GM18868 (cell line): ENCODE data around the gene XRCC1.
A peak's percentile ranks its signal among the peaks of the same experiment; 100 is the strongest.
"Not testable (repeated sequence)": the region's sequence is repeated elsewhere in the genome, so short reads cannot be mapped to it uniquely, and the experiment has no call there.

ENCODE experiments used
- ATAC-seq: cut with Tn5 transposase; IDR thresholded peaks from one replicate; pipeline ENCODE4 v1.9.1; 2021; ENCODE audit warnings: mild to moderate bottlenecking, moderate library complexity; ENCODE audit not compliant: unreplicated experiment

XRCC1 gene

DNA sequence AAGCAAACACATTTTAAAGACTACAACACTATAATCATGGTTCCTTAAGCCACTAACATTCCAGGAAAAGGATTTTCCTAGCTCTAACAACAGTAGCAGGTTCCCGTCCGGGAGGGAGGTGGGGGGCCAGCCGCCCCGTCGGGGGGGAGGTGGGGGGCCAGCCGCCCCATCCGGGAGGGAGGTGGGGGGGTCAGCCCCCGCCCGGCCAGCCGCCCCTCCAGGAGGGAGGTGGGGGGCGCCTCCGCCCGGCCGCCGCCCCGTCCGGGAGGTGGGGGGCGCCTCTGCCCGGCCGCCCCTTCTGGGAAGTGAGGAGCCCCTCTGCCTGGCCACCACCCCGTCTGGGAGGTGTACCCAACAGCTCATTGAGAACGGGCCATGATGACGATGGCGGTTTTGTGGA is 27.4 kb downstream of the XRCC1 start:
- ATAC-seq: not testable (repeated sequence)

DNA sequence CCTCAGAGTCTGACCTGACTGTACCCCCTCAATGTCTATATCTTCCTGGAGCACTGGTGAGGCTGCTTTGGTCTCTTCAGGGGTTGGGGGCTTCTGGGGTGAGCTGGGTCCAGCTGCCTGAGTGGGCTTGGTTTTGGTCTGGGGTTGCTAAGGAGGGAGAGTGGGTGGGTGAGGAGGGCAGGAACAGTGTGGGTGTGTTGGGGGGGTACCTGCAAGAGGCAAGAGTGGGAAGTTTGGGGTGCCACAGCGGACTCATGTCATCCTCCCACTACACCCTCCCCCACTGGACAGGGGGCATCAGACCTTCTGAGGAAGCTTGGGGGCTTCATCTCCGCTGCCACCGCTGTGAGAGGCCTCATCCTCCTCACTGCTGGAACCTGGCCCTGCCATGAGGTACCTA is 28.7 kb downstream of the XRCC1 start:
- ATAC-seq: no peak

DNA sequence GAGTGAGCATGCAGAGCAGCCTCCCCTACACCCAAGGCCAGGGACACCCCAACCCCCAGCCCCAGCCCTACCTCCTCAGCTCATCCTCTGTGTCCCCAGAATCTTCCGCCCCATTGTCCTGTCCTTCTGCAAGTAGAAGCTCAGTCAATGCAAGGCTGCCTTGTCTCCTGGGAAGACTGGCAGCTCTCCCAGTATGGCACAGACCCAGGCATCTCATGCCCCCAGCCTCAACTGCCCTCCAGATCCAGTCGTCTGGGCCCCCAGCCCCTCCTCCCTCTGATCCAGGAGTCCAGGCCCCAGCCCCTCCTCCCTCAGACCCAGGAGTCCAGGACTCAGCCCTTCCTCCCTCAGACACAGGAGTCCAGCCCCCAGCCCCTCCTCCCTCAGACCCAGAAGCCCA is 29.3 kb downstream of the XRCC1 start:
- ATAC-seq: no peak

DNA sequence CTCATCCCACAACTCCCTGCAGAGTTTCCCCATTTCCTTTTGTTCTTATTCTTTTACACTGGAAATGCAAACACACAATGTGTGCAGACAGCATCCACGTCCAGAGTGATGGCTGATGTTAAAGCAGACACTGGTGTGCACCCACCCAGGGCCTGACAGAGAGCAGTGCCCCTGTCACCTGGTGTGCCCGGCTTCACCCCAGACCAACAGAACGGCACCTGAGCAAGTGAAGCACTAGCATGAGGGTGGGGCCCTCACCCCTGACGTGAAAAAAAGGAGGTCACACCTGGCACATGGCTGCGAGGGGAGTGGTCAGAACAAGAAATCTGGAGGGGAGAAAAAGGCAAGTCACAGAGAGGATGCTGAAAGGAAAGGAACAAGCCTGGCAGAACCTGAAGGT is 30.1 kb downstream of the XRCC1 start:
- no peak for ATAC-seq

DNA sequence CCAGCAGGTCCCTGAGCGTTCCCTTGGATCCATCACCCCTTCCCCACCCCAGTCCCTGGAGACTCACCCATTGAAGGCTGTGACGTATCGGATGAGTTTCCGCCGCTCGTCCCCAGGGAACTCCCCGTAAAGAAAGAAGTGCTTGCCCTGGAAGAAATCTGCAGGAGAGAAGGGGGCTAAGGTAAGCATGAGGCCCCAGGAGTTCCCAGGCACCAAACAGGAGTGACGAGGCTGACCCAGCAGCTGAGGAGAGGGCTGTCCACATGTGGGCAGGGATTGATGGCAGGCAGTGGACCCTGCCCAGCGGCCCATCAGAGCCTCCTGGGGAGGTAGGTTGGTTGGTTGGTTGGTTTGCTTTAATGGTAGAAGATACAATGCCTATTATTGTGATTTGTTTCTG is 31.2 kb downstream of the XRCC1 start:
- ATAC-seq: no peak

DNA sequence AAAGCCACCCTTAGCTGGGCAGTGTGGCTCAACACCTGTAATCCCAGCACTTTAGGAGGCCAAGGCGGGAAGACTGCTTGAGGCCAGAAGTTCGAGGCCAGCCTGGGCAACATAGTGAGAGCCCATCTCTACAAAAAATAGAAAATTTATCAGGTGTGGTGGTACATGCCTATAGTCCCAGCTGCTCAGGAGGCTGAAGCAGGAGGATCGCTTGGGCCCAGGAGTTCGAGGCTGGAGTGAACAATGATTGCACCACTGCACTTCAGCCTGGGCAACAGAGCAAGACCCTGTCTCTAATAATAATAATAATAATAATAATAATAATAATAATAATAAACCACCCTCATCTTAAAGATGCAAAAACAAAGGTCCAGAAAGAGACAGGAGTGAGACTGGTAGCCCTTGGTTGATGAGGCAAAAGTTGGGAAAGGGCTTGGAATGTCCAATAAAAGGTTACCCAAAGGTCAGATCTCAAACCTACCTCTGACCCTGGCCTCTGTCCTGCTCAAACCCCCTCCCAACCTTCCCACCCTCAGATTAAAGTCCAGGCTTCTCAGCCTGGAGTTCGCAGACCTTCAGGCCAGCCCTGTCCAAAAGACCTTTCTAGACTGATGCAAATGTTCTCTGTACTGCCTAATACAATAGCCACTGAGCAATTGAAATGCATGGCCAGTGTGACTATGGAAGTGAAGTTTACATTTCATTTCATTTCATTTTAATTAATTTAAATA is 33.2 kb downstream of the XRCC1 start:
- no peak for ATAC-seq

DNA sequence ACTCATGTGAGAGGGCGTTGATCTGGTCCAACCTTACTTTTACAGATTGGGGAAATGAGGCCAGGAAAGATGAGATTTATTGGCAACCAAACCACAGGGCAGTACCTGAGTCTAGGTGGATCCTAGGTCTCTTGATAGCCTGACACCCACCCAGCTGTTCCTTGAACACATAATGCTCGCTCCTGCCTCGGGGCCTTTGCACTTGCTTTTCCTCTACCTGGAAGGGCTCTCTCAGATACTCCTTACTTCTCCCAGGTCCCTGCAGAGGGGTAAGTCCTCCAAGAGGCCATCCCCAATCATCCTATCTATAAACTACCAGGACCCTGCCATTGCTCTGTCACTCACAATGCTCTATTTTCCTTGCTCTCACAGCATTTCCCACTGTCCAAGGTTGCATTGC is 34.9 kb downstream of the XRCC1 start:
- ATAC-seq: no peak

DNA sequence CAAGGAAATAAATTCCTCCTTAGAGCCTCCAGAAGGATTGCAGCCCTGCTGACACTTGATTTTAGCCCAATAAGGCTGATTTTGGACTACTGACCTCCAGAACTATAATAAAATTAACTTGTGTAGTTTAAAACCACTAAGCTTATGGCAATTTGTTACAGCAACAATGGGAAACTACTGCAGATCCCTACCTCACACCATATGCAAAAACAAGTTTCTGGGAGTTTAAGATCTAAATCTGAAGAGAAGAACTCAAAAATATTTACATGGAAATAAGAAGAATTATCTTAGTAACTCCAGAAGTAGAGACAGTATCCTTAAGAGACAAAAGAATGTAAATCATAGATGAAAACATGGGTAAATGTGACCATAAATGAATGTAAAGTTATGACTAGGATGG is 36.4 kb downstream of the XRCC1 start:
- no peak for ATAC-seq

DNA sequence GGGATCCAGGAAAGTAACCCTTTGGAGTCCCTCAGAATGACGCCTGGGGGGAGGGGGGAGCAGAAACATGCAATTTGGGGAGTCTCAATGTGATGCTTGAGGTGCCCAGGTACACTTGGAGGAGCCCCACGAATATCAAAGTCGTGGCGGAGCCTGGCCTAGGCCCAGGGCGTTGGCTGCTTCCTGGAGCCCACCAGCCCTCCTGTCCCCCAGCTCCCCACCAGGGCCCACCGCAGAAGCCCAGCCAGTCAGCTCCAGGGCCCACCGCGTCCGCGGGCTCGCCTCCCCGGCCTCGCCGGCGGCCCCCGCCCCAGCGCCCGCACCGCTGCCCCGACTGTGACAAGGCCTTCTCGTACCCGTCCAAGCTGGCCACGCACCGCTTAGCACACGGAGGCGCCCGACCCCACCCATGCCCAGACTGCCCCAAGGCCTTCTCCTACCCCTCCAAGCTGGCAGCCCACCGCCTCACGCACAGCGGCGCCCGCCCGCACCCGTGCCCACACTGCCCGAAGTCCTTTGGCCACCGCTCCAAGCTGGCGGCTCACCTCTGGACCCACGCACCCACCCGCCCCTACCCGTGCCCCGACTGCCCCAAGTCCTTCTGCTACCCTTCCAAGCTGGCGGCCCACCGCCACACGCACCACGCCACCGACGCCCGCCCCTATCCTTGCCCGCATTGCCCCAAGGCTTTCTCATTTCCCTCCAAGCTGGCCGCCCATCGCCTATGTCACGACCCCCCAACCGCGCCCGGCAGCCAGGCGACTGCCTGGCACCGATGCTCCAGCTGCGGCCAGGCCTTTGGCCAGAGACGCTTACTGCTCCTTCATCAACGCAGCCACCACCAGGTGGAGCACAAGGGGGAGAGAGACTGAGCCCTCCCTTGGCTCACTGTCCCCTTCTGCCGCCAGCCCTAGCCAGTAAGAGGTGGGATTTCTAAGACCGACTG is 40.2 kb downstream of the XRCC1 start:
- no peak for ATAC-seq

DNA sequence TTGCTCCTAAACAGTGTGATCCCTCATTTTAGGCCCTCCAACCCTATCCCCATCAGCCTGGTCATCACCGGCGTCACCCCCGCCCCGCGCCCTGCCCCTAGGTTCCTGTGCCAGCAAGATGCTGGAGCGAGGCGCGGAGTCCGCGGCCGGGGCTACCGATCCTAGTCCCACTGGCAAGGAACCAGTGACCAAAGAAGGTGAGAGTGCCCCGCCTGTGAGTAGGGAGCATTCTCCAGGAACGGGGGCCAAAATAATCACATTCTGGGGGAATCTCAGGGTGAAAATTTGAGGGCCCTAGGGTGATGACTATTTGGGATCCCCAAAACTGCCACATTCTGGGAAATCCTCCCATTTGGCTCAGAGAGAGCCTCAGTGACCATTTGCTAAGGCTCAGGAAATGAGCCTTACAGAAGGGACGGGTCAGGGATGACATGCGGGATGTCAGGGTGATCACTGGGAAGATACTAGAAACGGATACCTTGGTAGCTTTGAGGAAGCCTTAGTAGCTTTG is 41.0 kb downstream of the XRCC1 start:
- no peak for ATAC-seq

DNA sequence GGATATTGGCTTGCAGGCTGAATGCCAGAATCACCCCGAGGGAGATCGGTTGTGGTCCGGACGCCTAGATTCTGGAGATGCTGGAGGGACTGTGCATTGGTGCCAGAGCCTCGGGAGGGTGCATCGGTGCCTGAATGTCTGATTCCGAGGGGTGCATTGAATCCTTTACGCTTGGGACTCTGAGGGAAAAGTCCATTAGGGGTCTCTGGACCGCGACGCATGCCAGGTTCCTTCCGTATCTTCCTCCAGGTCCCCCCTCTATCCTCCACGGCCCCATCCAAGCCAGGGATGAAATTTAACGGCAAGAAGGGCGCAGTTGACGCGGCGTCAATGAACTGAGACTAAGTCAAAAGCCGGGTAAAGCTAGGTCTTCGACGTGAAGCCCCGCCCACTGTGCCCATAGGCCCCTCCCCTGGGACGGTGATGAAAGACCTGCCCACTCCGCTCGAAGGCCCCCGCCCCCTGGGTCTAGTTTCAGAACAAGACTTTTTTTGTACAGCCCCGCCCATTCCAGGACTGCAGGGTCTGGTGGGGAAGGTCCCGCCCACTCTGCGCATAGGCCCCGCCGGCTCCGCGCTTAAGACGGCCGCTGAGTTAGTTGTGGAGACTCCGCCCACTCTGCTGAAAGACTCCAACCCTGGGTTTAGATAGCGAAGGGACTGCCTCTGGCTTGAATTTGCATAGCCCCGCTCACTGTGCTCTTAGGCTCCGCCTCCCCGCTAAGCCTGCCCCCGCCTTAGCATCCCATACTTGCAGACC is 41.6 kb downstream of the XRCC1 start:
- ATAC-seq: peak; percentile 58

DNA sequence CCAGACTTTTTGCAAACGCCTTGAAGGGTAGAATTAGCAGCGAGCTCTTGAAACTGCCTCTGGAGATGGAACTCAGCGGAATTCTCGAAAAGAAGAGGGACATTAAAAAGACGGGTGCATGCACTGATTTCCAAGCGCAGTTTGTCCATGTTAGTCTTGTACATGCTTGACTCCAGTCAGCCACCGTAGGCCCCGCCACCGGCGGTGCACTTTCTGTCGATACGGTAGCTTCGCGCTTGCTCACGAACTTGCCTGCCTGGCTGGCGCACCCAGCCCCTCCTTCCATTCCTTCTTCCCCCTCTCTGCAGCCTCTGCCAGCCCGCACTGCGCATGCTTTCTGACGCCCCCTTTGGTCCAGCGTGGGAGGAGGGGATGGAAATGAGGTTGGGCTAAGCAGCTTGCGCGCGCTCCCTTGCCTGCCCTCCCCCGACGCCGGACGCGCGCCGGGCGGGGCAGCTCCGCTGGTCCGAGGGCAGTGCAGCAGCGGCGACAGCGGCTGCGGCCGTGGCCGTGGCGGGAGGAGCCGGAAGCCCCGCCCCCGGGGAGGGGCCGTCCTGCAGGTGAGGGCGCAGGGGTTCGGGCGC is 42.3 kb downstream of the XRCC1 start, which contains the start of gene ZNF575:
ZNF575 (plus strand) TSS at position 227 of the 584 bp plus-strand sequence. CDS start 1,235 bp downstream, outside the sequence.
- peak; percentile 55 for ATAC-seq

DNA sequence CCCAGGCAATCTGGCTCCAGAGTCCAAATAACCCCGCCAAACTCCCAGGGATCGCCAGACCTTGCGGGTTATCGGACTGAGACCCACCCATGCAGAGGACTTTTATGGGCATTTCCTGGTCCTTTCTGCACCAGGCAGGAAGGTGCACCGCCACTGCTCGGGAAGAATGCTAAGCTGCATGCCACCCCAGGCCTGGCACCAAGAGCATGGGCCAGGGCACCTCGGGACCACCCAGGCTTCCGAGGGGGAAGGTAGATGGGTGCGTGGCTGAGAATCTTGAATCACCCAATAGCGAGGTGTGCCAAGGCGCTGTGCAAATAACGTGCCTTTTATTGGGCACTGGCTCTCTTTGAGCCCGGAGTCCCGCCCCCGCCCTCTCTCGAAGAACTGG is 42.8 kb downstream of the XRCC1 start:
- no peak for ATAC-seq

DNA sequence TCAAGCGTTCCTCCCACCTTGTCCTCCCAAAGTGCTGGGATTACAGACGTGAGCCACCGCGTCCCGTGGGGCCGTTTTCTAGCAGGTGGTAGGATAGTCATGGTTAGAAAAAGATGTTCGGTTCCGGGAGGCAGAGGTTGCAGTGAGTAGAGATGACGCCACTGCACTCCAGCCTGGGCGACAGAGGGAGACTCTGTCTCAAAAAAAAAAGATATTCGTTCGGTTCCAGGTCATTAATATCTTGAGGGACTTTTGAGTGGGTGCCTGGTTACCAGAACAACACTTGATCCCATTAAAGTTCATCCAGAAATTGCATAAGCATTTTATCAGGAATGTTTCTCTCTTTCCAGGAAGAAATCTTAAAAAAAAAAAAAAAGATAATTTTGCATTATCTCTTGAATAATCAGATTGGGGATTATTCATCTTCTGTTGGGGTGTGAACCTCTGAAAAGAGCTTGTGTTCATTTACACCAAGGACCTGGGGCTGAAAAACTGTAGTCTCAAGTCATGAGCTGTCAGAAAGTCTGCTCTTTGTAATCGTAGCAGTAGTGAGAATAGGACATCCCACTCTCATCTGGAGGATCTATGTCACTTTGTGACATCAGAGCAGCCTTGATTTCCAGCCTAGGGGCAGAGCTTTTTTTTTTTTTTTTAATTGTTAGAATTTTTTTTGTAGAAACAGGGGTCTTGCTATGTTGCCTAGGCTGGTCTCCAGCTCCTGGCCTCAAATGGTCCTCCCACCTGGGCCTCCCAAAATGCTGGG is 47.3 kb downstream of the XRCC1 start:
- ATAC-seq: no peak

DNA sequence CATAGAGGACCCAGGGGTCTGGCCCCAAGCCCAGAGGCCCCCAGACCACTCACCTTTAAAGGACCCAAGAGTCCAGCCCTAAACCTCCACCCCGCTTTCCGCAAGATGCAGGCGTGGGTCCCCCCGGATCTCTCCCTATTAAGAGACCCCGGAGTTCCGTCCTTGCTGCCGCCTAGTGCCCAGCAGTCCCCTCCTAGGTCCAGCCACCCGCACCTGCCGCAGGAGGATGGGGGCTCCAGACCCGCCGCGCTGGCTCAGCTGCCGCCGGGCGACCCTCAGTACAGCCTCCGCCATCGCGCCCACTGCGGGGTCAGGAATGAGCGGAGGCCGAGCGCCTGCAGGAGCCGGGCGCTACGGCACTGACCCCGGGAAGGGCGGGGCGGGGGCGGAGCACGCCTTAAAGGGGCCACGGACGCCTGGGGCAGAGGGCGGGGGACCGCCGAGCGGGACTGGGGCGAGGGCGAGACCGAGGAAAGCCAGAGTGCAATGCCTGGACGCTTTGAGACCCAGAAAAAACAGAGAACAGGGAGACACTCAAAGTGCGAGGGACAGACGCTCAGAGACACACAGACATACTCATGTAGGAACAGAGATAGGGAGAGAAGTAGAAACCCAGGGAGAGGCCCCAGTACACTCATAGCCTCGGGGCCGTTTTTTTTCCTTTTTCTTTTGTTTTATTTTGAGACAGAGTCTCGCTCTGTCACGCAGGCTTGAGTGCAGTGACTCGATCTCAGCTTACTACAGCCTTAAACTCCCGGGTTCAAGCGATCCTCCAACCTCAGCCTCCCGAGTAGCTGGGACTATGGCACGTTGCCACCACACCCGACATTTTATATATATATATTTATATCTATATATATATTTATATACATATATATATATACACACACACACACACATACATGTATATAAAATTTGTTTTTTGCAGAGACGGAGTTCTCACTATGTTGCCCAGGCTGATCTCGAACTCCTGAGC is 48.2 kb downstream of the XRCC1 start, which contains the start of gene ETHE1:
ETHE1 (minus strand) TSS at position 318 of the 976 bp plus-strand sequence; CDS start at position 294, 24 bp downstream.
- peak; percentile 64 for ATAC-seq

DNA sequence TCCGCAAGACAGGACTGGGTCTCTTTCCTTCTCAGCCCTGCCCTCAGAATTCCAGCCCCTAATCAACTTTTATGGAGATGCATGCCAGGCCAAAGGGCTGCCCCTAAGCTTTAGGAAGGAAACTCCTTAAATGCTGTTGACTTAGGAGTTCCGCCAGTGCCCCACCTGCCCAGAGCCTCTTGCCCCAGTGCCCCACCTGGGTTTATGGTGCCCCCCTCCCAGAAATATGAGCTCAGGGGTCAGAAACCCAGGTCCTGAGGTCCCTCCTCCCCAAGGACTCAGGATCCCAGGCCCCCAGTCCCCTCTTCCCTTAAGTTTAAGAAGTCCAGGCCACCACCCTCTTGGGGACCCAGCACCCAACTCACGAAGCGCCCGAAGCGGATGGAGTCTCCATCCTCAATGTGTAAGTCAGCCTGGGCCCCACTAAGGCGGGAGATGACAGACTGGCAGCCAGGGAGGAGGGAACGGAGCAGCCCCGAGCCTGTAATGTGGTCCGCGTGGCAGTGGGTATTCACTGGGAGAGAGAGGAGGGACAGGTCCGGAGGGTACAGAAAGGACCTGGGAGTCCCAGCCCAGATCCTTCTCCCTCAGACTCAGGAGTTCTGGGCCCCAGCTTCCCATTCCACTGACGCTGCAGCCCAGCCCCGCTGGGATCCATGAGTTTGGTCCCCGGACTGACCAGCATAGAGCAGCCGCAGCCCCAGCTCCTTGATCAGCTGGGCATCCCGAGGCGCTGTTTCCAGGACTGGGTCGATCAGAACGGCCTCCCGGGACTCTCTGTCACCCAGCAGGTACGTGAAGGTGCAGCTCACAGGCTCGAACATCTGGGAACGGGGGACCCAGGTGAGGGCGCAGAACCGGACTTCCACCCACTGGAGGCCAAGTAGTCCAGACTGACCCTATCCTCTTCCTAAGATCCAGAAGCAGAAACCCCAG is 49.2 kb downstream of the XRCC1 start:
- ATAC-seq: no peak
